HG03457 (cell line): ENCODE results near the gene KIF1B.
"Not testable (repeated sequence)": the region's sequence is repeated elsewhere in the genome, so short reads cannot be mapped to it uniquely, and the experiment has no call there.

Experiments
- ATAC-seq: cut with Tn5 transposase; IDR thresholded peaks from one replicate; pipeline ENCODE4 v1.9.1; 2021; ENCODE audit warnings: moderate number of reproducible peaks; ENCODE audit not compliant: unreplicated experiment

KIF1B gene

GRCh38 chr1:10229903-10230302 lies 19.5 kb downstream of the KIF1B start:
- ATAC-seq = no peak

- ATAC-seq = no peak
Measured at GRCh38 chr1:10232163-10232562, 21.8 kb downstream of the KIF1B start.

GRCh38 chr1:10236405-10237156 lies 26.2 kb downstream of the KIF1B start:
- no peak for ATAC-seq

DNA sequence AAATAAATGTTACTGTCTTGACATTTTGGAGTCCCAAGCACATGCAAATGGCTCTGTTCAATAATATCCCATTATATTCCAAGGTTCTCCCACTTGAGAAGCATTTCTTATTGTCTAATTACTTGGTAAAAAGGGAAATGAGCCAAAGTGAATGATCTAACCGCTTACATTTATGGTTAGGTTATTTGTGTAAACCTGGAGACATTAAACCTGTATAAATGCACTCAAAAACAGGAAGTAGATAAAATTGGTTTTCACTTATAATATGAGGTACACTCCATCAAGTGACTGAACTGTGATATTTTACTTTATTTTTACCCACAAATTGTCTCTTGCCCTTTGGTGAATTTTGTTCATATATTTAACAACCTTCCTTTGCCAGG lies 26.8 kb downstream of the KIF1B start:
- no peak for ATAC-seq

GRCh38 chr1:10242135-10242534 lies 31.8 kb downstream of the KIF1B start:
- no peak for ATAC-seq

DNA sequence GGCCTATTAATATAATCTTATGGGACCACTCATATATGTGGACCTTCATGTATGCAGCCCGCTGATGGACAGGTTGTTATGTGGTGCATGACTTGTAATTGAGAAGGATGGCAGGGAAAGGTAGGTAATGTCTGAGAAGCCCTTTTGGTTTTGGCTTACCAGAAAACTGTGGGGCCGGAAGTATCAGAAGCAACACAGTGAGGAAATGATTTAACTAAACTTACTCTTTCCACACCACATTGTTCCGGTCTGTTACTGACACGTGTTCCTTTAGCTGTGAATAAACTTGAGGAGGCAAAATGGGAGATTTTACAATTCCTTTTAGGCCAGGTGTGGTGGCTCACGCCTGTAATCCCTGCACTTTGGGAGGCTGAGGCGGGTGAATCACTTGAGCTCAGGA lies 32.4 kb downstream of the KIF1B start:
- no peak for ATAC-seq

DNA sequence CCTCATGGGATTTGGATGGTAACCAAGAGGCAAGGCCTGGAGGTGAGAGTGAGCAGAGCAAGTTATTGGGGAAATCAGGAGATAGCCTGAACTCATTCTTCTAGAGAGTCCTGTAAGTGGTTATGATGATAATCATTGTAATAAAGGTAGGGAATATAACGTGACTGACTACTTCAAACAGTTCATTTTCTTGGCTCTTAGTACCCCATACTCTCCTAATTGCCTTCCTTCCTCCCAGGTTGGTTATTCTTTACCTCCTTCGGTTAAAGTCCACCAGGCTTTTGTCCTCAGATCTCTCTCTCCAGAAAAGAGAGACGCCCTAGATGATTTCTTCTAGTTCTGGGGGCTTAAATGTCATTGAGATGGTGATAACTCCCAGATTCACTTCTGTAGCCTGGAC lies 35.3 kb downstream of the KIF1B start:
- ATAC-seq = no peak

DNA sequence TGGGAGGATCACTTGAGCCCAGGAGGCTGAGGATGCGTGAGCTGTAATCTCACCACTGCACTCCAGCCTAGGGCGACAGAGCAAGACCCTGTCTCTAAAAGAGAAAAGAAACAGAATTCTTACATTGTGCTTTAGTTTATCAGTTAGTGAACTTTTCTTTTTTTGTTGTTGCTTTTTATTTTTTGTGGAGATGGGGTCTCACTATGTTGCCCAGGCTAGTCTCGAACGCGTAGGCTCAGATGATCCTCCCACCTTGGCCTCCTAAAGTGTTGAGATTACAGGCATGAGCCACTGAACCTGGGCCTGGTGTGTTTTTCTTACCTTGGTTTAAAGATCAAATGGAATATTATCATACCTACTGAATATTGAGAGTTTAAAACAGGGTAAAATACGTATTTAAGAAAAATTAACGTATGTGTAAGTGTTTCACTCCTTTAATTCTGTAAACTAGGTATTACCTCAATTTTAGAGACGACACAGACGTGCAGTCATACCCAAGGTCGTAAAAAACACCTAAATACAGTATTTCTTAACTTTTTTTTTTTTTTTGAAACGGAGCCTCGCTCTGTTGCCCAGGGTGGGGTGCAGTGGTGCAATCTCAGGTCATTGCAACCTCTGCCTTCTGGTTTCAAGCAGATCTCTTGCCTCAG lies 39.6 kb downstream of the KIF1B start:
- ATAC-seq = no peak

DNA sequence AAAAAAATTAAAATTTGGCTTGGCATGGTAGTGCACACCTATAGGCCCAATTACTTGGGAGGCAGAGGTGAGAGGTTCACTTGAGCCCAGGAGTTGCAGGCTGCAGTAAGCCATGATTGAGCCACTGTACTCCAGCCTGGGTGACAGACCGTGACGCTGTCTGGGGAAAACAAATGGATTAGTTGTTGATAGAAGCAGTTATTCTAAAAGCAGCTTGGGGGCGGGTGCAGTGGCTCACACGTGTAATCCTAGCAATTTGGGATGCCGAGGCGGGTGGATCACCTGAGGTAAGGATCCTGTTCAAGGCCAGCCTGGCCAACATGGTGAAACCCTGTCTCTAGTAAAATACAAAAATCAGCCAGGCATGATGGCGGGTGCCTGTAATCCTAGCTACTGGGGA lies 40.3 kb downstream of the KIF1B start:
- ATAC-seq = no peak

- ATAC-seq = not testable (repeated sequence)
Measured at GRCh38 chr1:10251325-10252108, 41.1 kb downstream of the KIF1B start.

- ATAC-seq = no peak
Measured at GRCh38 chr1:10252508-10252907, 42.1 kb downstream of the KIF1B start.

- ATAC-seq = no peak
Measured at GRCh38 chr1:10253149-10253548, 42.8 kb downstream of the KIF1B start.

- no peak for ATAC-seq
Measured at GRCh38 chr1:10253755-10254154, 43.4 kb downstream of the KIF1B start.

GRCh38 chr1:10257851-10258250 lies 47.5 kb downstream of the KIF1B start:
- no peak for ATAC-seq

GRCh38 chr1:10259547-10259946 lies 49.2 kb downstream of the KIF1B start:
- ATAC-seq = not testable (repeated sequence)

DNA sequence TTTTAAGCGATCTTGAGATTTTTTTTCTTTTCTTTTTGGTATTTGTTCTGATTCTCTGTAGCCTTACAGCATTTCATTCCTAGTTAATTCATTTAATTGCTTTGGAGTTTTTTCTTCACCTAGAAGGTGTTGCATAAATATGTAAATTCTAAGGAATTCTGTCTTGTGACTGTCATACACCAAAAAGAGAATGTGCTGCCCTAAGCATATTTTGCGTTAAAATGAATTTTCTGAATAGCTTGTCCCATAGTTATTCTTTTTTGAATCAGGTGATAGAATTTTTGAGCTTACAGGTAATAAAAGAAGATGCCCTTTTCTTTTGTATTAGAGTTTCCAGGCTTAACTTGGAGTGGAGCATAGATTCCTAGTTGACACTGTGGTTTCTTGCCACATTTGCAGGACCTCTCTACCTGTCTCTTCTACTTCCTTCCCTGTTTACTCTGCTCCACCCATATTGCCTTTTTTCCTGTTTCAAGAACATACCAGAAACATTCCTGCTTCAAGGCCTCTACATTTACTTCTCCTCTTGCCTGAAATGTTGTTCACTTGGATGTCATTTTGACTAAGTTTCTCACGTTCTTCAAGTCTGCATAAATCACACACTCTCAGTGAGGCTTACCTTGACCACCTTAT lies 53.2 kb downstream of the KIF1B start:
- ATAC-seq = no peak

DNA sequence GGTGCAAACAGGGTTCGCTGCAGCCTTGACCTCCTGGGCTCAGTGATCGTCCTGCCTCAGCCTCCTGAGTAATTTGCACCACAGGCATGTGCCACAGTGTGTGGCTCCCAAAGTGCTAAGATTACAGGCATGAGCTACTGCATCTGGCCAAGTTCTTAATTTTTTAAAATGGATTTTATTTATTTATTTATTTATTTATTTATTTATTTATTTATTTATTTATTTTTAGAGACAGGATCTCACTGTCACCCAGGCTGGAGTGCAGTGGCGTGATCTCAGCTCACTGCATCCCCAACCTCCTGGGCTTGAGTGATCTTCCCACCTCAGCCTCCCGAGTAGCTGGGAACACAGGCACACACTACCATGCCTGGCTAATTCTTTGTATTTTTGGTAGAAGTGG lies 54.7 kb downstream of the KIF1B start:
- ATAC-seq = no peak

DNA sequence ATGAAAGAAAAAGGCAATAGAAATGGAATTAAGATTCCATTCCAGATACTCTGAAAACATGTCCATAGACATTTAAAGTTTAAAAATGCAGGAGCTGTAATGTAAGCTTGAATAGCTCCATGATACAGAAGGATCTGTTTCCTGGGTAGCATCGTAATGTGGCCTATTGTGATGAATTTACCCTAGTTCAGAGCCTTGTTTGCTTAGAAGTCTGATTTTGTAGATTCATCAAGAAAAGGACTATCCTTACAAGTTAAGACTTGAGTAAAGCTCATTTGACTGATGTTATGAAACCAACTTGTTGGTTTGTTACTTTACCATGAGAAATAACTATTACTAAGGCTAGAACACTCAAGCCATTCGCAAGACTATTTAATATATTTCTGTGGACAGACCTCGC lies 55.5 kb downstream of the KIF1B start:
- no peak for ATAC-seq

GRCh38 chr1:10267319-10267718 lies 56.9 kb downstream of the KIF1B start:
- no peak for ATAC-seq

DNA sequence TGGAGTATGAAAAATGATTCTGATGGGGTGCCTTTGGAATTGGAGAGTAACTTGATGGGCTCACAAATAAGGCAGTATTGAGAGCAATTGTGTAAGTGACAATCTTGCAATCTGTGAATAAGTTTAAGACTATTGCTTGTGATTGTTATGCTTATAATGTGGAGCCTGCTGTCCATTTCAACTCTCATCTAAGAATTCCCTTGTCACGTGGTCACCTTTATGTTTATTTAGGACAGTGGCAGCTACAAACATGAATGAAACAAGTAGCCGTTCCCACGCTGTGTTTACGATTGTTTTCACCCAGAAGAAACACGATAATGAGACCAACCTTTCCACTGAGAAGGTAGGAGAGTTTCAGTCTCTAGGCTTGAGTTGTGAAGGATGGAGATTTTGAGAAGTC lies 57.6 kb downstream of the KIF1B start:
- no peak for ATAC-seq

DNA sequence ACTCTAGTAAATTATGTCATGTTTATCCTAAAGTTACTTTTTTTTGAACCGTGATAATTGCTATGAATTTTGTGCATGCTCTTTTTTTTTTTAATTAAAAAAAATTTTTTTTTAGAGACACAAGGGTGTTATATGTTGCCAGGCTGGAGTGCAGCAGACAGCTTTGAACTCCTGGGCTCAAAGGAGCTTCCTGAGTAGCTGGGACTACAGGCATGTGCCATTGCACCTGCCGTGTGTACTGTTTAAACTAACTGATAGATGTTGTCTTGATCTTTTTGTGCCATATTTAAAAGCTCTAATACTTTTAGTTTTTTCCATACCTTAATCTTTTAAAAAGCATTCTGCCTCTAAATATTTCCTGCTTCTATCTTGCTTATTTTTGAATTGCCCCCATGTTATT lies 60.7 kb downstream of the KIF1B start:
- no peak for ATAC-seq

- no peak for ATAC-seq
Measured at GRCh38 chr1:10271869-10272268, 61.5 kb downstream of the KIF1B start.
